Fibroblast of lung (primary cell): Measurements from ENCODE around the gene SLCO2B1. TPM values are rescaled to one million over a fixed set of nuclear protein-coding genes. Genes with fewer than 3 reads are reported as not detected.

Experiments used
- DNase-seq, 2 donors: peaks; one replicate each; pipeline versions ENCODE4 v3.0.0 to v3.0.0-alpha.2; 2010; ENCODE audit warnings: low read depth in 2 of 2
- H2AFZ ChIP-seq: 2 replicates; pipeline ENCODE4 v1.5.1; 2012; ENCODE audit warnings: low read length, control low read depth, inconsistent platforms
- H3K27ac ChIP-seq: 2 replicates; pipeline ENCODE4 v1.5.1; 2011; ENCODE audit warnings: low read length, control low read depth; ENCODE audit not compliant: insufficient read depth
- H3K27me3 ChIP-seq: 2 replicates; pipeline ENCODE4 v1.5.1; 2011; ENCODE audit warnings: mild to moderate bottlenecking, low read length; ENCODE audit not compliant: control insufficient read depth, insufficient read depth
- H3K36me3 ChIP-seq: 2 replicates; pipeline ENCODE4 v1.5.1; 2011; ENCODE audit warnings: low read length; ENCODE audit not compliant: control insufficient read depth, insufficient read depth
- H3K4me1 ChIP-seq: 2 replicates; pipeline ENCODE4 v1.5.1; 2011; ENCODE audit warnings: low read length; ENCODE audit not compliant: control insufficient read depth, insufficient read depth; ENCODE audit errors: extremely low read depth
- H3K4me2 ChIP-seq: 2 replicates; pipeline ENCODE4 v1.5.1; 2011; ENCODE audit warnings: low read length, control low read depth; ENCODE audit not compliant: insufficient read depth; ENCODE audit errors: extremely low read depth
- H3K4me3 ChIP-seq, 4 experiments: fragments of 200-600 bp in 1 of 4; sonication (generic) in 1 of 4; replicated peaks in 1 of 4; 2 replicates each; pipeline ENCODE4 v1.5.1; 2011 to 2016; ENCODE audit warnings: low read length in 4 of 4, low read depth in 3 of 4, mild to moderate bottlenecking in 3 of 4, control low read depth in 2 of 4, inconsistent platforms in 1 of 4, mixed read lengths in 1 of 4; ENCODE audit not compliant: insufficient read depth in 1 of 4; ENCODE audit errors: control extremely low read depth in 1 of 4
- H3K79me2 ChIP-seq: 2 replicates; pipeline ENCODE4 v1.5.1; 2012; ENCODE audit warnings: mild to moderate bottlenecking, low read length, inconsistent platforms; ENCODE audit not compliant: control insufficient read depth, insufficient read depth
- H3K9ac ChIP-seq: 2 replicates; pipeline ENCODE4 v1.5.1; 2011; ENCODE audit warnings: mild to moderate bottlenecking, low read length, control low read depth; ENCODE audit not compliant: insufficient read depth
- H3K9me3 ChIP-seq: 2 replicates; pipeline ENCODE4 v1.5.1; 2012; ENCODE audit warnings: low read depth, low read length; ENCODE audit not compliant: control insufficient read depth, insufficient read depth
- H4K20me1 ChIP-seq: 2 replicates; pipeline ENCODE4 v1.5.1; 2011; ENCODE audit warnings: low read length; ENCODE audit not compliant: control insufficient read depth, insufficient read depth; ENCODE audit errors: extremely low read depth
- EZH2 ChIP-seq: IDR thresholded peaks from 2 replicates; pipeline ENCODE4 v1.5.1; 2012; ENCODE audit warnings: low read length, control low read depth, mild to moderate bottlenecking; ENCODE audit errors: missing control alignments
- polyA plus RNA-seq, 2 donors: library from polyadenylated mRNA; depleted of rRNA in 1 of 2; stranded (reverse) in 1 of 2; unstranded in 1 of 2; fragments of >200 nt; gene quantifications; 2 replicates each; pipeline ENCODE4 v1.2.1, GENCODE V29; 2011 to 2012; ENCODE audit warnings: missing spikeins in 1 of 2
- total RNA-seq: library from RNA; depleted of rRNA; stranded (reverse); fragments of >200 nt; gene quantifications from 2 replicates; pipeline ENCODE4 v1.2.1, GENCODE V29; 2014
- TF ChIP-seq, protein P1 (sequence below), 2 donors: IDR thresholded peaks in 1 of 2; conservative IDR thresholded peaks in 1 of 2; 1 replicate in 1 of 2; 2 replicates in 1 of 2; pipeline ENCODE4 v1.5.1; 2011 to 2012; ENCODE audit warnings: low read length in 2 of 2, control low read depth in 1 of 2, inconsistent platforms in 1 of 2, low read depth in 1 of 2, mild to moderate bottlenecking in 1 of 2

The SLCO2B1 gene
- total and polyA plus RNA-seq, 2 donors (not counting 1 experiment from before 2014, with no cell fraction given), result not detected

DNA sequence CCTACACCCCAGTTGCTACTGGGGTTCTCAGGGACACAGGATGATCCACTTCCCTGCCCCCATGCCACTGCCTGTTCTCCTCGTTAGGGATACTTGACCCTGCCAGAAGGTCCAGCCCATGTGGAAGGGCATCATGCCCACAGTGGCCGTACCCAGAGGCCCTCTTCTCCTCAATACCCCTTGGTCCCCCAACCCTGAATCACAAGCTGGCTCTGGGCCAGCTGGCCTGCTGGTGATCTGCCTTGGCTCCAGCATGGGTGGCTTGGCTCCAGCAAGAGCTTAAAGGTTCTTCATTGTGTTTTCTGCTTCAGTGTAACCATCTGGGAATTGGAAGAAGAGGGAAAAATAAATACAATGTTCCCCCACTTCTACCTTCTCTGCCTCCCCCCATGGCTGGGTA, 78.6 kb downstream of the SLCO2B1 start:
- H3K9ac ChIP-seq, result no peak overlapping the region
- H3K4me2 ChIP-seq, result no peak overlapping the region
- H3K9me3 ChIP-seq, result no peaks in the 10 kb centered on the region
- H3K4me1 ChIP-seq, result no peaks in the 10 kb centered on the region
- H3K4me3 ChIP-seq, result no peak overlapping the region
- no peak overlapping the region for H2AFZ ChIP-seq
- no peaks in the 10 kb centered on the region for H4K20me1 ChIP-seq
- no peaks in the 10 kb centered on the region for H3K27me3 ChIP-seq
- no peak for TF ChIP-seq EZH2
- TF ChIP-seq, protein P1, sequence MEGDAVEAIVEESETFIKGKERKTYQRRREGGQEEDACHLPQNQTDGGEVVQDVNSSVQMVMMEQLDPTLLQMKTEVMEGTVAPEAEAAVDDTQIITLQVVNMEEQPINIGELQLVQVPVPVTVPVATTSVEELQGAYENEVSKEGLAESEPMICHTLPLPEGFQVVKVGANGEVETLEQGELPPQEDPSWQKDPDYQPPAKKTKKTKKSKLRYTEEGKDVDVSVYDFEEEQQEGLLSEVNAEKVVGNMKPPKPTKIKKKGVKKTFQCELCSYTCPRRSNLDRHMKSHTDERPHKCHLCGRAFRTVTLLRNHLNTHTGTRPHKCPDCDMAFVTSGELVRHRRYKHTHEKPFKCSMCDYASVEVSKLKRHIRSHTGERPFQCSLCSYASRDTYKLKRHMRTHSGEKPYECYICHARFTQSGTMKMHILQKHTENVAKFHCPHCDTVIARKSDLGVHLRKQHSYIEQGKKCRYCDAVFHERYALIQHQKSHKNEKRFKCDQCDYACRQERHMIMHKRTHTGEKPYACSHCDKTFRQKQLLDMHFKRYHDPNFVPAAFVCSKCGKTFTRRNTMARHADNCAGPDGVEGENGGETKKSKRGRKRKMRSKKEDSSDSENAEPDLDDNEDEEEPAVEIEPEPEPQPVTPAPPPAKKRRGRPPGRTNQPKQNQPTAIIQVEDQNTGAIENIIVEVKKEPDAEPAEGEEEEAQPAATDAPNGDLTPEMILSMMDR (conservative IDR thresholded peaks at IDR 0.05 in 1 of 2, IDR thresholded peaks at IDR 0.05 in 1 of 2; ENCODE audit: low read depth in 1 of 2, low read length in 2 of 2), result no peak
- H3K36me3 ChIP-seq, result no peaks in the 10 kb centered on the region
- DNase-seq, result no peak
- no peaks in the 10 kb centered on the region for H3K79me2 ChIP-seq
- H3K27ac ChIP-seq, result no peak overlapping the region

DNA sequence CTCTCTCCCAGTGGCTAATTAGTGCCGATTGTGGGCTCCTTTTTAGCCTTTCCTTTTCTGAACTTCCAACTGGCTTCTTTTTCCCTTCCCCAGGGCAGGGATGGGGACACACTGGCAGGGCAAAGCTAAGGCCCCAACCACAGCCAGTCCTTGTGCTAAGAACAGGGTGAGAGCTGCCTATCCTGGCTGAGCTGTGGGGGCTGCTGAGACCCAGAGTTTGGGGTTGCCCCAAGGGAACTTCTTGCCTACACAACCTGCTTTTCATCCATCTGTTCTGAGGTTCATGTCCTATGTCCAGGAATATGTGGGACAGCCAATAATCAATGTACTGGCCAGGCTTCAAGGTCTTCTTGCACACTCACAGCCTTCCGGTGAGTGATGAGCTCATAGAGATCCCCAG, 79.7 kb downstream of the SLCO2B1 start:
- TF ChIP-seq, protein P1 (conservative IDR thresholded peaks at IDR 0.05 in 1 of 2, IDR thresholded peaks at IDR 0.05 in 1 of 2; ENCODE audit: low read depth in 1 of 2, low read length in 2 of 2), result no peak
- no peak for TF ChIP-seq EZH2
- Histone ChIP-seq H4K20me1 (no peaks in the 10 kb centered on the region), H3K4me1 (no peaks in the 10 kb centered on the region), H3K79me2 (no peaks in the 10 kb centered on the region), H3K27me3 (no peaks in the 10 kb centered on the region), H3K36me3 (no peaks in the 10 kb centered on the region), H3K27ac (no peak overlapping the region), H3K9ac (no peak overlapping the region), H3K9me3 (no peaks in the 10 kb centered on the region), H2AFZ (no peak overlapping the region), H3K4me2 (no peak overlapping the region), H3K4me3 (no peak overlapping the region)
- DNase-seq, result no peak

DNA sequence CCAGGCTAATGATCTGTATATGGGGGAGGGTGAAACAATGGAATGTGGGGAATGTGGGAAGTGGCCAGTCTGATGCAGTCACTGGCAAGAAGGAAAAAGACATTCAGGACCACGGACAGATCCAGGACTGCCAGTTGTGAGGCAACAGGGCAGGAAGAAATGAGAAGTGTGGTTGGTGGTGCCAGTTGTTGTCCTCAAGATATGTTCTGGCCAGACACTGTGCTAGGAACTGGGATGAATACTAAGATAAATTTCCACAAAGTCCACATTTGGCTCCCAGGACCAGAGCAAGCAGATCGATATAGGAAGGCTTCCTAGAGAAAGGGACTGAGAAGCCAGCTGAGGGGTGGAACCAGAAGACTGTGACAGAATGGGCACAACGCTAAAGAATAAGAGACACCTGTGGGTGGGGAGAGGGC, 82.9 kb downstream of the SLCO2B1 start:
- no peak overlapping the region for H3K4me3 ChIP-seq
- DNase-seq, result peak; percentile 55 to 57
- no peaks in the 10 kb centered on the region for H3K36me3 ChIP-seq
- no peak overlapping the region for H3K27ac ChIP-seq
- peaks cover 2% of the 10 kb centered on the region for H3K27me3 ChIP-seq
- H2AFZ ChIP-seq, result no peak overlapping the region
- no peaks in the 10 kb centered on the region for H3K4me1 ChIP-seq
- no peaks in the 10 kb centered on the region for H3K79me2 ChIP-seq
- H3K4me2 ChIP-seq, result no peak overlapping the region
- no peaks in the 10 kb centered on the region for H4K20me1 ChIP-seq
- H3K9ac ChIP-seq, result no peak overlapping the region
- H3K9me3 ChIP-seq, result no peaks in the 10 kb centered on the region
- TF ChIP-seq EZH2, result no peak
- TF ChIP-seq, protein P1 (conservative IDR thresholded peaks at IDR 0.05 in 1 of 2, IDR thresholded peaks at IDR 0.05 in 1 of 2; ENCODE audit: low read depth in 1 of 2, low read length in 2 of 2), result no peak
